Measurements from ENCODE around the gene ZNF462. TPM values are rescaled to one million over a fixed set of nuclear protein-coding genes. Genes with fewer than 3 reads are reported as not detected.

Gene ZNF462
- total RNA-seq, 4 donors from 2014 or later: 9.3 to 13.3 (median 11.4) TPM

GRCh38 chr9:106918825-106919509 lies 56.0 kb downstream of the ZNF462 start:
- no peaks in the 10 kb centered on the region for H3K9me3 ChIP-seq
- H3K4me1 ChIP-seq: peaks cover 54 to 67% of the 10 kb centered on the region in 2 donors
- in situ Hi-C loops (cut with MboI; ENCODE audit: low sequenced_read_pairs in 4 of 4): no loop called here

GRCh38 chr9:106920091-106920490 lies 57.1 kb downstream of the ZNF462 start:
- intact Hi-C loops (cut with DNase I; ENCODE audit: low total_unique reads): loop anchor here (2.0 to 10.0 kb wide), 2 partner anchors 35 to 255 kb away; no protein-coding TSS in a partner anchor
- peak; percentile 47 to 61 for DNase-seq
- Histone ChIP-seq H3K4me1 (peaks cover 54 to 67% of the 10 kb centered on the region in 2 donors), H3K27me3 (no peaks in the 10 kb centered on the region), H3K36me3 (peaks cover 0 to 15% of the 10 kb centered on the region in 2 donors), H3K4me3 (peak overlapping the region in 1 of 4 donors; percentile 12), H3K9me3 (no peaks in the 10 kb centered on the region), H3K27ac (peak overlapping the region; percentile 82 to 90 (median 88))
- in situ Hi-C loops (cut with MboI; ENCODE audit: low sequenced_read_pairs in 4 of 4): no loop called here
- TF ChIP-seq CTCF (IDR thresholded peaks at IDR 0.05 in 4 of 5, conservative IDR thresholded peaks at IDR 0.05 in 1 of 5) (no peak), POLR2A (IDR thresholded peaks at IDR 0.05) (peak in 1 of 2 donors; percentile 48)
- ATAC-seq: peak; percentile 74 to 82

More at GRCh38 chr9:106918825-106919509, 56.0 kb downstream of the ZNF462 start:
- intact Hi-C loops (cut with DNase I; ENCODE audit: low total_unique reads): loop anchor here (5.0 kb wide), 1 partner anchor 57 kb away; the partner anchor contains the start of gene ZNF462
- TF ChIP-seq POLR2A (IDR thresholded peaks at IDR 0.05) (peak; percentile 55 to 67), CTCF (IDR thresholded peaks at IDR 0.05 in 4 of 5, conservative IDR thresholded peaks at IDR 0.05 in 1 of 5) (no peak)
- DNase-seq (peak; percentile 32 to 33), ATAC-seq (peak; percentile 73 to 75)
- H3K36me3 ChIP-seq: peaks cover 0 to 3% of the 10 kb centered on the region in 2 donors
- H3K4me3 ChIP-seq: peak overlapping the region in 3 of 4 donors; percentile 5 to 12 (median 10)
- H3K27ac ChIP-seq: peak overlapping the region; percentile 82 to 90 (median 88)
- no peaks in the 10 kb centered on the region for H3K27me3 ChIP-seq

- TF ChIP-seq CTCF (IDR thresholded peaks at IDR 0.05 in 4 of 5, conservative IDR thresholded peaks at IDR 0.05 in 1 of 5): no peak
- H3K27me3 ChIP-seq: no peaks in the 10 kb centered on the region
- peak overlapping the region; percentile 11 to 30 (median 24) for H3K4me3 ChIP-seq
- in situ Hi-C loops (cut with MboI; ENCODE audit: low sequenced_read_pairs in 4 of 4) (no loop called here), intact Hi-C loops (cut with DNase I; ENCODE audit: low total_unique reads) (loop anchor here (2.0 to 10.0 kb wide), 2 partner anchors 36 to 254 kb away; no protein-coding TSS in a partner anchor)
- no peaks in the 10 kb centered on the region for H3K9me3 ChIP-seq
- peaks cover 0 to 22% of the 10 kb centered on the region in 2 donors for H3K36me3 ChIP-seq
- ATAC-seq (peak; percentile 7 to 10), DNase-seq (no peak)
- peaks cover 54 to 67% of the 10 kb centered on the region in 2 donors for H3K4me1 ChIP-seq
- H3K27ac ChIP-seq: peak overlapping the region; percentile 82 to 90 (median 88)
Observed at GRCh38 chr9:106920701-106921283, 57.8 kb downstream of the ZNF462 start.

GRCh38 chr9:106921341-106921899 lies 58.5 kb downstream of the ZNF462 start:
- H3K36me3 ChIP-seq: peaks cover 0 to 28% of the 10 kb centered on the region in 2 donors
- H3K27me3 ChIP-seq: no peaks in the 10 kb centered on the region
- peak overlapping the region; percentile 82 to 90 (median 88) for H3K27ac ChIP-seq
- peak overlapping the region; percentile 11 to 30 (median 24) for H3K4me3 ChIP-seq
- intact Hi-C loops (cut with DNase I; ENCODE audit: low total_unique reads) (loop anchor here (2.0 to 10.0 kb wide), 2 partner anchors 37 to 253 kb away; no protein-coding TSS in a partner anchor), in situ Hi-C loops (cut with MboI; ENCODE audit: low sequenced_read_pairs in 4 of 4) (no loop called here)
- no peaks in the 10 kb centered on the region for H3K9me3 ChIP-seq
- TF ChIP-seq POLR2A (IDR thresholded peaks at IDR 0.05): no peak
- no peak for TF ChIP-seq CTCF (IDR thresholded peaks at IDR 0.05 in 4 of 5, conservative IDR thresholded peaks at IDR 0.05 in 1 of 5)
- peak; percentile 27 to 43 for DNase-seq
- ATAC-seq: peak; percentile 54 to 70
- H3K4me1 ChIP-seq: peaks cover 49 to 61% of the 10 kb centered on the region in 2 donors

All from gastrocnemius medialis (tissue), 4 donors.